Measurements from ENCODE around the gene PTGER2.

Gene PTGER2

DNA sequence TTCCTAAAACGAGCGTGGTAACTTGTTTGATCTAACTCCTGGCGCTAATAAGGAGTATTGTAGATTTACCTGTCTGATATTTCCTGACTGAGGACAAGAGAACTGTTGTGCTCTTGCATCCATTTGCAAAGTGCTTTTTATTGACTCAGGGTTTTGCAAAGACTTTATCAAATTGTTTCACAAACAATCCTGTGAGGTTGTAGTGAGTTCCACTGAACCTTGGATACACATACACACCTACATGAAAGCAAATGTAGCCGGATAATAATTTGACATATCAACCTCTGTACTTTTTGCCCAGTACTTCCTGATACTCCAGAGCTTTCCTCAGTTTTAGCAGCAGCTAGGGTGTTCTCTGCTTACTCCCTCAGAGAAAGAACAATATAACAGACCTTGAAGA, 6.7 kb upstream of the PTGER2 start:
- DNase-seq = no peak

DNA sequence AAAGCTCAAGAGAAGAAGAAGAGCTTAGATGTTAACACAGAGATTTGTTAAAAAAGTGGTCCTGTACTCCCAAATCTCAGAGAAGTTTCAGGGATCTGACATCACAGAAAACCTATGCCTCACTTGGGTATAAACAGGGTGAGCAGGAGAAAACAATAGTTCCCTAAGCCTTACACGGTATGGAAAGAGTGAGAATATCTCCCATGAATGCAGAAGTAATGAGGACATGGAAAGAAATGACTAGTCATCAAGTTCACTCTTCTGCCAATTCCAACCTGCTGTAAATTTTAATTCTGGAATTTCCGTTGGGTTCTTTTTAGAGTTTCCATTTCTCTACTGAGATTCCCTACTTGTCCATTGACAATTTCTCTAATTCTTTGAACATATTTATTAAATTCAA, 6.2 kb upstream of the PTGER2 start:
- DNase-seq = no peak

DNA sequence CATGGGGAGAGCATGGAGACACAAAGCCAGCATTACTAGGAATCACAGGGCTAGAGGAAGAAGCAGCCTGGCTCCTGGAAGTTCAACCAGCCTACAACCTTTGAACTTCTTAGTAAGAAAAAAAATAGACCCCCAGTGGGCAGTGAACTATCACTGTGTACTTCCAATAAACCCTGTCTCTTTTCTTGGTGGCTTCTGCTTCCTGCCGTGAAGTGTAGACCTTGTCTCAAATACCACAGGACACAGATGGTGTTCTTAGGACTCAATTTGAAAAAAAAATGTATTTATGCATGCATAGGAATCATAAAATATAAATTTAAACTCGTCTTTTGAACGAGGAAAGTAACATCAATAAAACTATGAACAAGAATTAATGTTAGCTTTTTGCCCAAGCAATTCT, 3.6 kb upstream of the PTGER2 start:
- no peak for DNase-seq

DNA sequence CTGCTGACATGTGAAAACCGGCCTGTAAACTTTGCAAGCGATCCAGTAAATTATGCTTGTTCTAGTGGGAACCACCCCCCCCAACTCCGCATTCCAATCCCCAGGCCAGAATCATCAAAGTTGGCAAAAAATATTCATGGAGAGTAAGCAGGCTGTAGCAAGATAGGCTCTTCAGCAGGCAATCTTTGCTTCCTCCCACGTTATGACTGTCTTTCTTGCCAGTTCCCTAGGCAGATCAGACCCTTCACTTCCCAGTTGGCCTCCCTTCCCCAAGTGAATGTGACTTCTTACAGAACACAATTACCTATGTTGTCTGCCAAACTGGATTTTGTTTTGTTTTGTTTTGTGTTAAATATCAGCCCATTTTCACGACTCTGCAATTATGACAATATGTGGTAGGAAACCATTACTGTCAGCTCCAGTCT, 1.2 kb upstream of the PTGER2 start:
- no peak for DNase-seq

DNA sequence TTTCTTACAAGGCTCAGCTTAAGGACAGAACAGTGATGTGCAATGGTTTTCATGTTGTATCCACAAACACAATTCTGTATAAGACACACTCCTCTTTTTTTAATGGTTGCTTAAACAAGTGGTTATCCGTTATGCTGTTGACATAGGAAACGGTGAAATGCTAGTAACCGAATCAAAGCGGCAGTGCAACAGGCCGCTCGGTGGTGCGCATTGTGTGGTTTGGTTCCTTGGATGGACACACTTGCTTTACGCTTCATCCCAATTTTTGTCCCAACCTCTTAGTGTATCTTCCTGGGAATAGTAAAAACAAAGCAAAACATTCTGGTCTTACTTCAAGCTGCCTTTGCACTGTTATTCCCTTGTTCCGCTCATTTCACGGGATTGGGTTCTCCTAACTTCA, 650 bp upstream of the PTGER2 start:
- DNase-seq = no peak

DNA sequence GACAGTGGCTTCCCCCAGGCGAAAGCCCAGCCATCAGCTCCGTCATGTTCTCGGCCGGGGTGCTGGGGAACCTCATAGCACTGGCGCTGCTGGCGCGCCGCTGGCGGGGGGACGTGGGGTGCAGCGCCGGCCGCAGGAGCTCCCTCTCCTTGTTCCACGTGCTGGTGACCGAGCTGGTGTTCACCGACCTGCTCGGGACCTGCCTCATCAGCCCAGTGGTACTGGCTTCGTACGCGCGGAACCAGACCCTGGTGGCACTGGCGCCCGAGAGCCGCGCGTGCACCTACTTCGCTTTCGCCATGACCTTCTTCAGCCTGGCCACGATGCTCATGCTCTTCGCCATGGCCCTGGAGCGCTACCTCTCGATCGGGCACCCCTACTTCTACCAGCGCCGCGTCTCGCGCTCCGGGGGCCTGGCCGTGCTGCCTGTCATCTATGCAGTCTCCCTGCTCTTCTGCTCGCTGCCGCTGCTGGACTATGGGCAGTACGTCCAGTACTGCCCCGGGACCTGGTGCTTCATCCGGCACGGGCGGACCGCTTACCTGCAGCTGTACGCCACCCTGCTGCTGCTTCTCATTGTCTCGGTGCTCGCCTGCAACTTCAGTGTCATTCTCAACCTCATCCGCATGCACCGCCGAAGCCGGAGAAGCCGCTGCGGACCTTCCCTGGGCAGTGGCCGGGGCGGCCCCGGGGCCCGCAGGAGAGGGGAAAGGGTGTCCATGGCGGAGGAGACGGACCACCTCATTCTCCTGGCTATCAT, 663 bp downstream of the PTGER2 start:
- DNase-seq = peak in 4 of 5 donors; percentile 15 to 58 (median 22)

DNA sequence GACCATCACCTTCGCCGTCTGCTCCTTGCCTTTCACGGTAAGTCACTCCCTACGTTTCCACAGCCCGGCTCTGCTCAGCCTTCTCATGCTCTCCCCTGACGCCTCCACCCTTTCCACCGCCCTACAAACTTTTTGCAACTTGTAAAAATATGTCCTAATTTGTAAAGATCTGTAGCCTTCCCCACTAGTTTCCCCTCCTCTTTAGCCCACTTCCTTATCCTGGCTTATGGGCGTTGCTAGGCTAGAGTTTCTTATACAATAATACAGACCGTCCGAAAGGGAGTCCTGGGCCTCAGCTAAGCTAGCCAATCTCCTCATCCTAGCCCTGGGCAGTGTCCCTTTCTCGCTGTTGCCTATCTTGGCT, 1.2 kb downstream of the PTGER2 start:
- peak in 1 of 5 donors; percentile 26 for DNase-seq

DNA sequence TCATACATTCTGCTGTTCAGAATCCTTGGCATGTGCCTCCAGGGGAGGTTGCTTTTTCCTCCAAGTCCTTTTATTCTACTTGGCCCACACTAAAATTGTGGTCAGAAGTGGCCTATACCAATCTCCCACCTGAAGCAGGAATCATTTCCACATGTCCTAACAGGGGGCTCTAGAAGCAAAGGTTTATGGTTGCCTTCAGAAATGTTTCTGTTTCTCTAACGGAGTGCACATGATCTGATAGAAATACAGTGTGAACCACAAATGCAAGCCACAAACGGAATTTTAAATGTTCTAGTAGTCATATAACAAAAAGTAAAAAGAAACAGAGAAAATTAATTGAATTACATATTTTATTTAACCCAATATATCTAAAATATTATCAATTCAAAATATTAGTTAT, 4.0 kb downstream of the PTGER2 start:
- DNase-seq = no peak

DNA sequence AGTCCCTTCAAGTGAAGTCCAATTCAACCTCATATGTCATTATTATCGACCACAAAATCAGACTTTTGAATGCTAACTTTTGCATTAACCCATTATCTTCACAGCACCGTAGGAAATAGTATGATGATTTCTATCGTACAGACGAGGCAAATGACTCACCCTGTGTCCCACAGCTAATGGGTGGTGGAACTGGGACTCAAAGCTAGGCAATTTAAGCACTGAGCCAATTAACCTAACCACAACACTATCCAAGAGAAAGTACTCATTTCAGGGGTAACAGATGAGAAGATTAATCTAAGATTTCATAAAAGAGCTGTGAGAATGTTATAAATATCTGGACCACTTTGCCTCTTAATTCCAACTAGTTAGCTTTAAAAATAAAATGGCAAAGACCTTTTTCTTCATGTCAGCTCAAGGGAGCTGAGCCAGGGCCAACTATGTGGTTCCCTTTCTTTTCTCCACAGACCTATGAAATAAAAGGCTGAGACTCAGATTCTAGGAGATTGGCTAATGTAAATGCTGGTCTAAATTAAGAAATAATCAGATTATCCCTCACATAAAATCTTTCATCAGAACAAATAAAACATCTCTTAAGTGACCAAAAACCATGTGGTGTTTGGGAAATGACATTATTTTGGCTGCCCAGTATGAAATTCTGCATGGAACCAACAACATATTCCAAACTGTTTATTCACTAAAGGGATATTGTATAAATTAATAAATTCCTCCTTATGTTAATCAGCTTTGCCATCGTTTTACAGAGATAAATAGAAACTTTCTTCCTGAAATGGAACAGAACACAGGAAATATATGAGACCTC, 4.9 kb downstream of the PTGER2 start:
- DNase-seq = peak in 1 of 5 donors; percentile 57

DNA sequence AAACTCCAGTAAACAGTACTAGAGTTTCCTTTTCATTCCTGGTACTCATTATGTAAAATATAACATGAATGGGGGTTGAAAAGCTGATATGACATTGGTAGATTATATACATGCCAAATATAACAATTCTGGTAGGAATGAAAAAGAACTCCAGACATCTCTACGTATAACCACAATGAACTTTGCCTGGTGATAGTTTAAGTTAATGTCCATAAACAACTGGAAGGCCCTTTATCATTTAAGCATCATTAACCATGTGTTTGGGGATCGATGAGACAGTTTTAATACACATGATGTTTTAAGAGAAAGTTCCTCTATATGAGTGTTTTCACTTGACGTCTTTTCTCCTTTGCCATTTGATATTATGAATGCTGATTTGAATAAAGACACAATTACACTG, 5.8 kb downstream of the PTGER2 start:
- no peak for DNase-seq

DNA sequence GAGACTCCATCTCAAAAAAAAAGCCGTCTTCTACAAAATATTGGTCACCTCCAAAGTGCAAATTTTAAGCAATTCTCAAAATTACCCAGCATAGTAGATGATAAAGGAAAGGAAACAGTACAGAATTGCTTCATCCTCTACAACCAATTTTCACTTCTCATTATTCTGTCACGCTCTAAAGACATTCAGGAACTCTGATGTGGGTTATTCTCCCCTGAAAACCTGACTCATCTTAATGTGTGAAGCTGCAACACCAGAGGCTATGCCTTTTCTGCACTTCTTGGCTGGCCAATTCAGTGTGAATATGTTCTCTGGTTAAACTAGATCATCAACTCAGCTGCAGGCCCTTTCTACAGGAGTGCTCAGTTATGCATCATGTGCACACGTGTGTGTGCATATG, 11.0 kb downstream of the PTGER2 start:
- DNase-seq = peak in 1 of 5 donors; percentile 85

DNA sequence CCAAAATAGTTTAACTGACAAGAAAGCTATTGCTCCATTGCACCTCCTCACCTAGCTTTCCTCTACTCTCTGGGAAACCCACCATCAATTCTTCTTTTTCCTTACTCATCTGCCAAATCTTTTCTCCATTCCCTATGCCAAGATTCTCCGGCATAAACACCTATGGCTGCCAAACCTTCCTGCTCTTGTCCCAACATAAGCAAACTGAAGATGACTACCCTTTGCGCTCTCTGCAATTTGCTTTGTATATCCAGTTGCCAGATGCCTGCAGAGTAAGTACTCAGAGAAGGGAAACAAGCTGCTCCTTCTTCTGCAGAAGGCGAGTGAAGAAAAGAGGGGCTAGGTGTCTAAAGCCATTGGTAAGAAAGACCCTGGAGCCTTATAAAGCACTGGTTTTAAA, 11.5 kb downstream of the PTGER2 start:
- DNase-seq = no peak

DNA sequence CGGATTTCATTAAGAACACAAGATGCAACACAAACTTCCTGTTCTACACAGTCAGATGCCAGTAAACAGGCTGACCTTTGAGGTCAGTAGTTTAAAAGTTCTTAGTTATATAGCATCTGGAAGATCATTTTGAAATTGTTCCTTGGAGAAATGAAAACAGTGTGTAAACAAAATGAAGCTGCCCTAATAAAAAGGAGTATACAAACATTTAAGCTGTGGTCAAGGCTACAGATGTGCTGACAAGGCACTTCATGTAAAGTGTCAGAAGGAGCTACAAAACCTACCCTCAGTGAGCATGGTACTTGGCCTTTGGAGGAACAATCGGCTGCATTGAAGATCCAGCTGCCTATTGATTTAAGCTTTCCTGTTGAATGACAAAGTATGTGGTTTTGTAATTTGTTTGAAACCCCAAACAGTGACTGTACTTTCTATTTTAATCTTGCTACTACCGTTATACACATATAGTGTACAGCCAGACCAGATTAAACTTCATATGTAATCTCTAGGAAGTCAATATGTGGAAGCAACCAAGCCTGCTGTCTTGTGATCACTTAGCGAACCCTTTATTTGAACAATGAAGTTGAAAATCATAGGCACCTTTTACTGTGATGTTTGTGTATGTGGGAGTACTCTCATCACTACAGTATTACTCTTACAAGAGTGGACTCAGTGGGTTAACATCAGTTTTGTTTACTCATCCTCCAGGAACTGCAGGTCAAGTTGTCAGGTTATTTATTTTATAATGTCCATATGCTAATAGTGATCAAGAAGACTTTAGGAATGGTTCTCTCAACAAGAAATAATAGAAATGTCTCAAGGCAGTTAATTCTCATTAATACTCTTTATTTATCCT, 13.5 kb downstream of the PTGER2 start:
- peak in 1 of 5 donors; percentile 54 for DNase-seq

DNA sequence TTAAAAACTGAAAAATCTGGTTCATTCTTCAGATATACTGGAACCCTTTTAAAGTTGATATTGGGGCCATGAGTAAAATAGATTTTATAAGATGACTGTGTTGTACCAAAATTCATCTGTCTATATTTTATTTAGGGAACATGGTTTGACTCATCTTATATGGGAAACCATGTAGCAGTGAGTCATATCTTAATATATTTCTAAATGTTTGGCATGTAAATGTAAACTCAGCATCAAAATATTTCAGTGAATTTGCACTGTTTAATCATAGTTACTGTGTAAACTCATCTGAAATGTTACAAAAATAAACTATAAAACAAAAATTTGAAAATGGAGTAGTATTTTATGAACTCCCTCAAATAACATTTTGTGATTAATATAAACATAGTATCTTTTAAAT, 14.2 kb downstream of the PTGER2 start:
- no peak for DNase-seq

DNA sequence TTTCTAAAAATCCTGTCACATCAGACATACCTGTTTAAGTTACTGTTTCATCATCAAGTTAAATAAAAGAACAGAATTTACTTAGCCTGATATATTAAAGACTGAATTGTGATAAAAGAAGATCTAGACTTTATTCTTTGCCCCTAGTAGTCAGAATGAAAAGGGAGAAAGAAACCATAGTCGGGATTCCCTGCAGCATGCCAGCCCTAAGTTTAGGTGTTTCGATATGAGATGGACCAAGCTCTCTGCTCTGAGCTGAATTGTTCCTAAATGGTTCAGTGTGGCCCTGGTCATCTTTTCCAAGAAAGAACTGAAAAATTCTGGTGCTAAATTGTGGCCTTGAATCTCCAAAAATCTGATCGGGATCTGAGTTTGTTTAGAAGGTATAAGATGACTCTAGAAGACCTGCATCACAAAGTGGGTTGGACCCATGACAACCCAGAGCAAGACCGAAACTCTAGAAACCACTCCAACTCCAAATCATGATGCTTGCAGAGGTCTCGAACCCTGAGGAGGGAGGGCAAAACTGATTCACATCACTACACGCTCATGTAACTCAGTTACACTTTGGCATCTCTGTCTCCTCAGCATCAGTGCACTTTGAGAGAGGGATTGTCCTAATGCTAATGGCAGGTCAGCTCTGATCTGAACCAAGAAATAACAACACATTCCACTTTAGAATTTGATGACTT, 15.7 kb downstream of the PTGER2 start:
- DNase-seq = no peak

DNA sequence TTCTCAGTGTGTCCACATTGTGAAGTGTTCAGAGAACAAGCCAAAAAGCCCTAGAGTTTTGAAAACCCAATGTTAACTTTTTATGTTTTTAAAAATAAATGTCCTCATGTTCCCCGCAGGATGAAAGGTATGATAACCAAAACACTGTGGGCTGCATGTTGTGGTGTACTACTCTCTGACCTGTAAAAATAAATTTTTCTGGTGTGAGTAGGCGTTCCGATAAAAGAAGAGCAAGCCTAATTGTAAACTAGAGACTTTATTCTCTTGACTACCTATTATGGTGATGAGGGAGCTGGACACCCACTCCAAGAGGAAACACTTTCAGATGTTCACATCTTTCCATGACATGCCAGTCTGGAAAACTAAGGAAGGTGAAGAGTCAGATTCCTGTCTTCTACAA, 18.2 kb downstream of the PTGER2 start:
- DNase-seq = no peak

DNA sequence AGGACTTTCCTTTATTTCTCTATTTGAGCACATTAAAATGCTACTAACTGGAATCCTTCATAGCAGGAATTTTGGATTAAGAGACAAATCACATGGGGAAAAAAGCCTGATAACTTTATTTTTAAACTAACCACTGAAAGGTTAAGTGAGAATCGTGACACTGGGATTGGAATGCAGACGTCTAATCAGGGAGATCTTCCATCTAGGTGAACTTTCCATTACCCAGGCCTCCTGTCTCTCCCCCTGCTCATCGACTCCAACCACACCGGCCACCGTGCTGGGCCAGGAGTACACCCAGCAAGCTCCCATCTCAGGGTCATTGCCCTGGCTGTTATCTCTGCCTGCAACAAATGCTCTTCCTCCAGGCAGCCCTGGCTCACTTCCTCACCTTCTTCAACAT, 19.0 kb downstream of the PTGER2 start:
- DNase-seq = no peak

DNA sequence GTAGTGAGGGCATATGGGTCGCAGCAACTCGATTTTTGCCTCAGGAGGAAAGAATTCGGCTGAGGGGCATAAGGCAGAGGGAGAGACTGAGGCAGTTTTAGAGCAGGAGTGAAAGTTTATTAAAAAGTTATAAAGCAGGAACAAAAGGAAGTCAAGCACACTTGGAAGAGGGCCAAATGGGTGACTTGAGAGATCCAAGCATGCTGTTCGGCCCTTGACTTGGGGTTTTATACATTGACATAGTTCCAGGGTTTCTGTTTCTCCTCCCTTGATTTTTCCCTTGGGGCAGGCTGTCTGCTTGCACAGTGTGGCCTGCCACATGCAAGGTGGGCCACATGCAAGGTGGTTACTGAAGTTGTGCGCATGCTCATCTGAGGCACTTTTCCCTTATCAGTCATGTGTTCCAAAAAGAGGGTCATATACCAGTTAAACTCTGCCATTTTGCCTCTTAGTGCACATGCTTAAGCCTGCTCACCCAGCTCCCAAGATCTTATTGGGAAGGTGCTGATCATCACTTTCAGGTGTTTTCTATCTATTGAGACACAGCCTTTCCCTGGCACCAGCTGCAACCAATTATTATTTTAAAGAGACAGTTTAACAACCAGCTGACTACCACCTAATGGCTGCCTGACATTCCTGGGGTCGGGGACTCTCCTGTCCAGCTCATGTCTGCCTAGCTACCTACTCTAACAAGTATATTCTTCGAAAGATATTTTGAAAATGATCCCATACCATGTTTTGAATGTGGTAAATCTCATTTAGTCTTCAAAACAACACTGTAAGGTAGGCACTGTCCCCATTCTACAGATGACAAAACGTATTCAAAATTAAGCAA, 19.9 kb downstream of the PTGER2 start:
- no peak for DNase-seq

DNA sequence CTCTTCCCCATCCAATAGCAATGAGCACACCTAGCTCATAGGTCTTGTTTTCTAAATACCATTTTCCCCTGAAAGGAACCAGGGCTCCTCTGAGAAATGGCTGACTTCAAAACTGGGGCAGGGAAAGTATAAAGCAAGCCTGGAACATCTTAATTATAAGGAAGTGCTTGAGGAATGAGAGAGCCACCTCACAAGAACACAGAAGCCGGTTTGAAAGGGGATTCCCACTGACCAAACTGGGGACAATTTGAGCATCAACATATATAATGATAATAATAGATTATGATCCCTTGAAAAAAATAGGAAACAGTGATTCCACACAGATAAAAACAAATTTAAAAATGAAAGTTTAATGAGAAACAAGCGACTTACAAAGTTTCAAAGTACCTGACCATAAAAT, 22.1 kb downstream of the PTGER2 start:
- no peak for DNase-seq

DNA sequence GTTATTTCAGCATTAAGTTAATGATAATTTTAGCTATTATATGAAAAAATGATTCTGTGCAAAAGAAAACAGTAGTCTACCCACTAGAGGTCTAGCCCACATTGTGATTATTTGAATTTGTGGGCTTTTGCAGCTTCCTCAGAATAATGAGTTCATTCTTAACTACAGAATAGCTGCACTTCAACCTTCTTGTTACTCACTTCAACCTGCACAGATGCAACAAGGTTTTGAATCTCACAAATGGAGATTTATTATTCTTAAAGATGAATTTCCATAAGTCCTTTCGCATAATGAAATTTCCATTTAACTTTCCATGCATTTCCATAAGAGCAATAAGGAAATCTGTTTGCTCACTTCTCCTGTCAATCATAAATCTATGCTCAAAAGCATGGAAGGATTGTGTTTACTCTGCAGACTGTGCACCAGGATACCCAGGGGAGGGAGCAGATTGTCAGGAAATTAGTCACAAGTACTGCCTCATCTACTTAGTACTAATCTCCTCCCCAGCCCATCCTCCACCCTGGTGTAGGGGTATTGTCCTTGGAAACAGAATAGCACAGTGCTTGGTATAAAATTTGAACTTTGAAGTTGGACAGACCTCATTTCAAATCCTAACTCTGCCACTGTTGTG, 24.1 kb downstream of the PTGER2 start:
- no peak for DNase-seq

DNA sequence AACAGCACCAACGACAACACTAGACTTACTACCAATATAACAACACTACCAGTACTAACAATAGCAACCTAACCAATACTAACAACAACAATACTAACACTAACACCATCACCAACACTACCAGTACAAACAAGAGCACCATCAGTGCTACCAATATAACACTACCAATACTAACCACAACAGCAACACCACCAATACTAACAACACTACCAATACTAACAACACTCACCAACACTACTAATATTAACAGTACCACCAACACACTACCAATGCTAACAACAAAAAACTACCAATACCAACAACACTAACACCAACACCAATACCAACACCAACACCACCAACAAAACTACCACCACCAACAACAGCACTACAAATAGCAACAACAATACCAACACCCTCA, 25.1 kb downstream of the PTGER2 start:
- no peak for DNase-seq
